Measurements from ENCODE around the gene MTRF1.
"Not testable (repeated sequence)": the region's sequence is repeated elsewhere in the genome, so short reads cannot be mapped to it uniquely, and the experiment has no call there.

The MTRF1 gene

GRCh38 chr13:41222259-41222852, 41.0 kb downstream of the MTRF1 start:
- DNase-seq (ENCODE audit: low read depth): peak; percentile 31

DNA sequence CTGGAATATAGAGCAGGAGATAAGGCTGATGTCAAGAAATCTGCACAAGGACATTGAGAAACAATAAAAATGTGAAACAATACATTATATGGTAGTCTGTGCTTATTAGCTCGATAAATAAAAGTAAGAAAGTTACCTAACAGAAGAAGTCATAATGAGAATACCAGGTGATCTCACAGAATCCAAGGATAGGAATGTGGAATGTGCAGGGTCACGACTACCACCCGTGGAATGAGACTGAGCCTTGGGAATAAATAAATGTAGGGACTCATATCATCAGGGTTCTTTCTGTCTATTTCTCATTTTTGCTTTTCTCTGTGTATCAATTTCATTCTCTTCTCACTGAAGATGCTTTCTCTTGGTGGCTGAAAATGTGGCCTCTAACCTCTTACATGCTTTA, 43.0 kb downstream of the MTRF1 start:
- DNase-seq (ENCODE audit: low read depth): no peak

GRCh38 chr13:41216160-41216559, 47.2 kb downstream of the MTRF1 start:
- no peak for DNase-seq (ENCODE audit: low read depth)

DNA sequence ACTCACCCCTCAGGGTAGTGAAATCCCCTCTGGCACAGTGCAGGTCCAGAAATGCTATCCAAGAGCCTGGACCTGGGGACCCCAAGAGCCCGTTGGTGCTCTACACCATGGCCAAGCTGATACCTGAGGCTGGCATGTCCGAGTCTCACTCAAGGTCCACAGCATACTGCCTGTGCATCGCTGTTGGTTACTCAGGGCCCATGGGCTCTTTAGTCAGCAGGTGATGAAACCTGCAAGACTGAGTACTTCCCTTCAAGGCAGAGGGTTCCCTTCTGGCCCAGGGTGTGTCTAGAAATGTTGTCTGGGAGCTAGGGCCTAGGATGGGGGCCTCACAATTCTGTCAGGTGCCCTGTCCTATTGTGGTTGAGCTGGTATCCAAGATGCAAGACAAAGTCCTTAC, 49.5 kb downstream of the MTRF1 start:
- no peak for DNase-seq (ENCODE audit: low read depth)

GRCh38 chr13:41213316-41213715, 50.1 kb downstream of the MTRF1 start:
- DNase-seq (ENCODE audit: low read depth): no peak

- no peak for DNase-seq (ENCODE audit: low read depth)
These were observed 50.5 kb downstream of the MTRF1 start for GRCh38 chr13:41212881-41213280.

- DNase-seq (ENCODE audit: low read depth): no peak
These were observed 52.3 kb downstream of the MTRF1 start for GRCh38 chr13:41211062-41211461.

- DNase-seq (ENCODE audit: low read depth): no peak
These were observed 56.9 kb downstream of the MTRF1 start for GRCh38 chr13:41206467-41206866.

GRCh38 chr13:41203810-41204209, 59.6 kb downstream of the MTRF1 start:
- no peak for DNase-seq (ENCODE audit: low read depth)

GRCh38 chr13:41200126-41200525, 63.2 kb downstream of the MTRF1 start:
- DNase-seq (ENCODE audit: low read depth): no peak

GRCh38 chr13:41199526-41199925, 63.9 kb downstream of the MTRF1 start:
- DNase-seq (ENCODE audit: low read depth): no peak

DNA sequence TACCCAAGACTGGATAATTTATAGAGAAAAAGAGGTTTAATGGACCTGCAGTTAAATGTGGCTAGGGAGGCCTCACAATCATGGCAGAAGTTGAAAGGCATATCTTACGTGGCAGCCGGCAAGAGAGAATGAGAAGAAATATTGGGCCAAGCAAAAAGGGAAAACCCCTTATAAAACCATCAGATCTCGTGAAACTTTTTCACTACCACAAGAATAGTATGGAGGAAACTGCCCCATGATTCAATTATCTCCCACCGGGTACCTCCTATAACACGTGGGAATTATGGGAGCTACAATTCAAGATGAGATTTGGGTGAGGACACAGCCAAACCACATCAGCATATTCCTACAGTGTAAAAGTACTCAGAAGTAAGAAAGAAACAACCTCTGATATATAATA, 64.3 kb downstream of the MTRF1 start:
- DNase-seq (ENCODE audit: low read depth): no peak

DNA sequence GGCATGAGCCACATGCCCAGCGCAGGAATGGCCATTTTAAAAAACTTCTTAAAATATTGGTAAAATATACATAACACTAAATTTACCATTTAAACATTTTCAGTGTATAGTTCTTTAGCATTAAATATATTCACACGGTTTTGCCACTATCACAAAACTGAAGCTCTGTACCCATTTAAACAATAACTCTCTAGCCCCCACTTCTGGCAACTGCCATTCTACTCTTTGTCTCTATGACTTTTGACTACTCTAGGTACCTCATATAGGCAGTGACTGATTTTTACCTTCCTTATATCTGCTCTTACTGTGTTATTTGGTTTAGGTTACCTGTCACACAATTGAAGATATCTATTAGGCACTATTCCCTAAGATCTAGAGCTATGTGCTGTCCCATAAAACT, 66.8 kb downstream of the MTRF1 start:
- no peak for DNase-seq (ENCODE audit: low read depth)

GRCh38 chr13:41196011-41196410, 67.4 kb downstream of the MTRF1 start:
- no peak for DNase-seq (ENCODE audit: low read depth)

GRCh38 chr13:41193919-41194824, 69.2 kb downstream of the MTRF1 start, which contains the start of gene KBTBD7:
KBTBD7 (minus strand) TSS chr13:41194569; CDS start chr13:41194257, 312 bp downstream.
- DNase-seq (ENCODE audit: low read depth): peak; percentile 93

DNA sequence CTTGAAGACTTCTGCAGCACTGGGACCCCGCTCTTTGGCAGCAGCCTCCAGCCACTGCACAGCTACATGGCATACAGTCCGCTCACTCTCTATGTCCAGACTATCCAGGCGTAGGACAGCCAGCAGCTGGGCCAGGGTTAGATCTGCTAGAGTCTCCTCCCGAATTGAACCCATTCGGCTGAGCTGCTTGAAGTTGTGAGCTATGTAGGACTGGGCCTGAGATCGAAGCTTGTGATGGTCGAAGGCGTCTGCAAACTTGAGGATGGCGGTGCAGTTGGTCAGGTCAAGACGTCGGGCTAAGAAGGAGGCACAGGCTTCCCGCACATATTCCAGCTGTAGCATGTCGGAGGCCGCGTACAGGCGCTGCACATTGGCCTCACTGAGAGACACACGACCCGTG, 69.9 kb downstream of the MTRF1 start:
- DNase-seq (ENCODE audit: low read depth): no peak

DNA sequence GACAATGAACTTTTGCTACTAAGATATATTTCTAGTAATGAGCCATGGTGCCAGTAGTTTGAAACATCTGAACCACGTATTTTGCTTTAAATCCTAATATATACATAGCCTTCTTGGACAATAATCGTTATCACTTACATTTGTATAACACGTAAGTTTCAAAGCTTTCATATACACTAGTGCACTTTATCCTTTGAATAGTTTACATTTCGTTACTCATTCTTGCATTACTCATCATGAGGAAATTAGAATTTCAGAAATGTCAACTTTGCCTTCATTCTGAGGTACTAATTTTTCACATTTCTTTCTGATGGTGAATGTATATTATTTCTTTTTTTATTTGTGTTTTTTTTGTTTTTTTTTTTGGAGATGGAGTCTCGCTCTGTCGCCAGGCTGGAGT, 74.8 kb downstream of the MTRF1 start:
- DNase-seq (ENCODE audit: low read depth): no peak

DNA sequence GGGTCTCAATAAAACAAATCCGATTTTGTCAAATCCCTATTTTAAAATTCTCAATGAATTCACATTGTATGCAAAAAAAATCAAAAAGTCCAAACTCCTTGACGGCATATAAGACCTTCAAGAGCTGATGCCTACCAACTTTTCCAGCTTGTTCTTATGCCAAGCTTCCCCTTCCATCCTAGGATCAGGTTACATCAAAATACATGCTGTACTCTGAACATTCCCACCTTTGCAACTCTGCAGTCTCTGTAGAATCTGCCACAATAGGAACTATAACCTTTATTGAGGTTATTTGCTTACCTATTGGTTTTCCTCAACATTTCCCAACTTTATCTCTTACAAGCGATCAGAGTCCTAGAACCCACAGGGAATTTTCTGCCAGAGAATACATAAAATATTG, 76.9 kb downstream of the MTRF1 start:
- DNase-seq (ENCODE audit: low read depth): no peak

DNA sequence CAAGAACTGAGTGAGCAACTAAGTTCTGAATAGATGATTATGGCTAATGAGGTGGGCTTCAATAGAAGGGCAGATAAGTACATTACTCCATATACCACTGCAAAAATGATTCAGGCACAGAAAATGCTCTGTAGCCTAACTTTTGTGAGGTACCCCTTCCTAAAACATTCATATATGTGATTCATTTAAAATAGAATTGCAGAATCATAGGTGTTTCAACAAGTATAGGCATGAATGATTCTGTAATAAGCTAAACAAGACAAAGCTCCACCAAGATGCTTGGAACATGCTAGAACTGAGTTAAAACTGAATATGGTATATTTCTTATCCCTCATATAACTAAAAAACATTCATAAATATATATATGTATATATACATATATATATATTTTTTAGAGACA, 81.1 kb downstream of the MTRF1 start:
- no peak for DNase-seq (ENCODE audit: low read depth)

DNA sequence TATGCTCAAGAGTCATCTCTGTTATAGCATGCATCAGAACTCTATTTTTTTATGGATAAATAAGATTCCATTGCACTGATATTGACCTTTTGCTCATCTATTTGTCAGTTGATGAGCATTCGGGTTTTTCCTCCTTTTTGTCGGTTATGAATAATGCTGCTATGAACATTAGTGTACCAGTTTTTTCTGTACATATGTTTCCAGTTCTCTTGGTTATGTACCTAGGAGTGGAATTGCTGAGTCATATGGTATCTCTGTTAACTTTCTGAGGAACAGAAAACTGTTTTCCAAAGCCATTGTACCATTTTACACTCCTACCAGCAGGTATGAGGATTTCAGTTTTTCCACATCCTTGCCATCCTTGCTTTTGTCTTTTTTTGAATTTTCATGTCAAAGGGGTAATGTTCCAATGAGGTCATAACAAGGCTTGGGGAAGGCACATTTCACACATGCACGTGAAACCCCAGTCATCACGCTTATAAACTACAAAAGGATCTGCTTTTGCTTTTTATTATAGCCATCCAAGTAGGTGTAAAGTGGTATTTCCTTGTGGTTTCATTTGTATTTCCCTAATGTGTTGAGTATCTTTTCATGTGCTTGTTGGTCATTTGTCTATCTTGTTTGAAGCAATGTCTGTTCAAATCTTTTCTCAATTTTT, 83.7 kb downstream of the MTRF1 start:
- DNase-seq (ENCODE audit: low read depth): no peak

- DNase-seq (ENCODE audit: low read depth): no peak
These were observed 85.3 kb downstream of the MTRF1 start for GRCh38 chr13:41178040-41178439.

DNA sequence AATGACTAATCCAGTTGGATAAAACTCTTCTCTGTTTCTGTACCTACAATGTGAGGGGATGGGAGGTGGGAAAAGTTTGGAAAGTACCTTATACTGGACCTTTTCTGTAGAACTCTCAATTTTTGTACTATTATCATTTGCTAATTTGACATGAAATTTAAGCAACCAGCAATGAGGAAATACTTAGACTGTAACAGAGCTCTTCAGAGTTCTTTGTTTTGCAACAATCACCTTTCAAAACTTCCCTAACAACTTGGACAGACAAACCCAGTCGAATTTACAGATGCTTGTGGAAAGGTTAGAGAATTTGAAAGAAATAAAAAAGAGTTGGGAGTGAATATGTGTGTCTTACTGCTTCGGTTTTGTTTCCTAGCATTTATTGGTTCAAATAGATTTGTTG, 85.8 kb downstream of the MTRF1 start:
- DNase-seq (ENCODE audit: low read depth): no peak

GRCh38 chr13:41175576-41175975, 87.8 kb downstream of the MTRF1 start:
- DNase-seq (ENCODE audit: low read depth): not testable (repeated sequence)
